Activated CD4-positive, alpha-beta T cell treated with anti-CD3 and anti-CD28 coated beads, Interleukin-2, Interleukin-4, amounts not matched to agents 100 ng/mL and 50 ng/mL, durations not matched to agents 16 hours and 8 hours (primary cell): ENCODE results near the gene CT45A8.
"Not testable (repeated sequence)": the region's sequence is repeated elsewhere in the genome, so short reads cannot be mapped to it uniquely, and the experiment has no call there.

Source experiments
- DNase-seq: peaks from one replicate; pipeline ENCODE4 v3.0.0-alpha.2; 2020; ENCODE audit warnings: low spot score

CT45A8 gene, protein sequence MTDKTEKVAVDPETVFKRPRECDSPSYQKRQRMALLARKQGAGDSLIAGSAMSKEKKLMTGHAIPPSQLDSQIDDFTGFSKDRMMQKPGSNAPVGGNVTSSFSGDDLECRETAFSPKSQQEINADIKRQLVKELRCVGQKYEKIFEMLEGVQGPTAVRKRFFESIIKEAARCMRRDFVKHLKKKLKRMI

DNA sequence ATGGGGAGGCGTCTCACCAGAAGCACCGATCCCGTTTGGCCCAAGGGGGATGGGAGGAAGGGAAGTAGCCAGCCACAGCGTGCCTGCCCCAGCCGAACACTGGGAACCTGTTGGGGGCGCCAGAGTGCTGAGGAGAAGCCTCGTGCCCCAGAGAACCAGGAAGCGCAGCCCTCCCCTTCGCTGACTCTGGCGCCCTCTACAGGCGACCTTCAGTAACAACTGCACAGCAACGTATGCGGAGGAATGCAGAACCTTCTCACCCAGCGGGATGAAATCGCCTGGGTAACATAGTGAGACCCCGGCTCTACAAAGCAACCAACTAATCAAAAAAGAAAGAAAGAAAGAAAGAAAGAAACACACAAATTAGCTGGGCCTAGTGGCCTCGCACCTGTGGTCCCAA lies at the start of gene CT45A8:
Gene CT45A8 (minus strand): TSS at position 101 of the 400 bp plus-strand sequence. CDS start 3,755 bp downstream, outside the sequence.
- DNase-seq: not testable (repeated sequence)

DNA sequence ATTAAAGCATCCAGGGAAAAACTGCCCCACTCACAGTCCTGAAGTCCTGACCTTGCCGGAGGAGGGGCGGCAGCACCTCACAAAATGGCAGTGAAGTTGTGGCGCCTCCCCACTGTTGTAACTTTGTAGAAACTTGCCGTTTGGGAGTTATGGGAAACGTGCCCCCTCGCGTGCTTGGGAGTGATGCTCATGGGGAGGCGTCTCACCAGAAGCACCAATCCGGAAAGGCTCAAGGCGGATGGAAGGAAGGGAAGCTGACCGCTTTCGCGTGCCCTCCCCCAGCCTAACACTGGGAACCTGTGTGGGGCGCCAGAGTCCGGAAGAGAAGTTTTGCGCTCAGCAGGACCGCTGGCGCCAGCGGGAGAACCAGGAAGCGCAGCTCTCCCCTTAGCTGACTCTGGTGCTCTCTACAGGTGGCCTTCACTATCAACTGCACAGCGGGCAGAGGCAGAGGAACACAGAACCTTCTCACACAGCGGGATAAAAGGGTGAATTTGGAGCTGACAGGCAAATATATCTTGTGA lies 39.0 kb upstream of the CT45A8 start, which contains the start of the genes CT45A10 and SAGE1:
Gene CT45A10 (minus strand): TSS at position 151 of the 524 bp plus-strand sequence. CDS start 8,100 bp downstream, outside the sequence.
Gene SAGE1 (plus strand): TSS at position 423 of the 524 bp plus-strand sequence. CDS start 2,527 bp downstream, outside the sequence.
- DNase-seq: no peak

DNA sequence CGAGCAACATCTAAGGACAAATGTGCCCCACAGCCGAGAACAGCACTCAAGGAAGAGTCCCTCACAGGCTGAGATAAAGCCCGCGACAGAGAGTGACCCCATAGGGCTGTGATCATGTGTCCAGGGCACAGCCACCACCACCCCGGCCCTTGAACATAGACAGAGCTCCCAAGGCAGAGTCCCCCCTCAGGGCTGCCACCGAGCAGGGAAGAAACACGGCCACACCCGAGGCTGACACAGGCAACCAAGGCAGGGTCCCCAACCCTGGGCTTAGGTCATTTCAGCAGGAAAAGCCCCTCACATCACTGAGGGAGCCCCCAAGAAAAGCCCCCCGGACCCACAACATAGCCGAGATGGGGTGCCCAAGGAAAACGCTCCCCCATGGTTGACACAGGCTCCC lies 38.4 kb upstream of the CT45A8 start:
- no peak for DNase-seq

DNA sequence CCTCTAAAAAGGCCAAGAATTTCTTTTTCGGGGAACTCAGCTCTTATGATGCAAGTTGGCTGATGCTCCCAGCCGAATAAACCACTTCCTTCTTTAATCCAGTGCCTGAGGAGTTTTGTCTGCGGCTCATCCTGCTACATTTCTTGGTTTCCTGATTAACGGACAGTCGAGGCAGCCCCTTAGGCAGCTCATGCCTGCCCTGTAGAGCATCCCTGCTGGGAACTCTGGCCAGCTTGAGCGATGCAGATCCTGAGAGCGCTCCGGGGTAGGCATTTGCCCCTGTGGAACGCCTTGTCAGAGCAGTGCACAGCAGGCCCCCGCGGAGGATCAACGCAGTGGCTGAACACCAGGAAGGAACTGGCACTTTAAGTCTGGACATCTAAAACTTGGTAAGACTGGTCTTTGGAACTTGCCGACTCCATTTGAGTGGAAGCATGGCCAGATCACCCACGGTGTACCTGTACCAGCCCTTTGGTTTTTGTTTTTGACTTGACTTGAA lies 35.8 kb upstream of the CT45A8 start:
- no peak for DNase-seq

DNA sequence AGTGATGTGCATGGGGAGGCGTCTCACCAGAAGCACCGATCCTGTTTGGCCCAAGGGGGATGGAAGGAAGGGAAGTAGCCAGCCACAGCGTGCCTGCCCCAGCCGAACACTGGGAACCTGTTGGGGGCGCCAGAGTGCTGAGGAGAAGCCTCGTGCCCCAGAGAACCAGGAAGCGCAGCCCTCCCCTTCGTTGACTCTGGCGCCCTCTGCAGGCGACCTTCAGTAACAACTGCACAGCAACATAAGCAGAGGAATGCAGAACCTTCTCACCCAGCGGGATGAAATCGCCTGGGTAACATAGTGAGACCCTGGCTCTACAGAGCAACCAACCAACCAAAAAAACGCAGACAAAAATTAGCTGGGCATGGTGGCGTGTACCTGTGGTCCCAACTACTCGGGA lies 34.6 kb upstream of the CT45A8 start:
- DNase-seq: peak; percentile 44

DNA sequence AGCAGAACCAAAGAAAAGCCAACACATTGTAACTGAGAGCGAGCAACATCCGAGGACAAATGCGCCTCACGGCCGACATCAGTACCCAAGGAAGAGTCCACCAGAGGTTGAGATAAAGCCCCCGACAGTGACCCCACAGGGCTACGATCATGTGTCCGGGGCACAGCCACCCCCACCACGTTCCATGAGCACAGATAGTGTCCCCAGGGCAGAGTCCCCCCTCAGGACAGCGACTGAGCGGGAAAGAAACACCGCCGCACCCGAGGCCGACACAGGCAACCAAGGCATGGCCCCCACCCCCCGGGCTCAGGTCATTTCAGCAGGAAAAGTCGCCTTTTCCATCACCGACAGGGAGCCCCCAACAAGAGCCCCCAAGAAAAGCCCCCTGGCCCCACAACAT lies 33.9 kb upstream of the CT45A8 start:
- not testable (repeated sequence) for DNase-seq

DNA sequence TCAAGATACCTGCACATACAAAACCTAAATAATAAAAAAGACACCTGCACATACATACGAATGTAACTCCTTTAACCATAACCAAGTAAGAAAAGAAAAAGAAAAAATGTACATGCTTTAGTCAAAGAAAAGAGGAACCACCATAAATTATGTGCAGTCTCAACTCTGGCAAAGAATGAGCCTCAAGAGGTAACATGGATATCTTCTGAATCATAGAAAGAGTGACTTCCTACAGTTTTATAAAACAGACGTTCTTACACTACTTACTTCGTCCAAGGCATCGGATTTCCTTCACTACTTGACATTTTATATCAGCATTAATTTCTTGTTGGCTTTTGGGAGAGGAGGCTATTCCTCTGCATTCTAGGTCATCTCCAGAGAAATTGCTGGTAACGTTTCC lies 28.4 kb upstream of the CT45A8 start:
- not testable (repeated sequence) for DNase-seq

DNA sequence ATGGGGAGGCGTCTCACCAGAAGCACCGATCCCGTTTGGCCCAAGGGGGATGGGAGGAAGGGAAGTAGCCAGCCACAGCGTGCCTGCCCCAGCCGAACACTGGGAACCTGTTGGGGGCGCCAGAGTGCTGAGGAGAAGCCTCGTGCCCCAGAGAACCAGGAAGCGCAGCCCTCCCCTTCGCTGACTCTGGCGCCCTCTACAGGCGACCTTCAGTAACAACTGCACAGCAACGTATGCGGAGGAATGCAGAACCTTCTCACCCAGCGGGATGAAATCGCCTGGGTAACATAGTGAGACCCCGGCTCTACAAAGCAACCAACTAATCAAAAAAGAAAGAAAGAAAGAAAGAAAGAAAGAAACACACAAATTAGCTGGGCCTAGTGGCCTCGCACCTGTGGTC lies 17.4 kb upstream of the CT45A8 start, which contains the start of gene CT45A9:
Gene CT45A9 (minus strand): TSS at position 101 of the 400 bp plus-strand sequence. CDS start 3,751 bp downstream, outside the sequence.
- not testable (repeated sequence) for DNase-seq

DNA sequence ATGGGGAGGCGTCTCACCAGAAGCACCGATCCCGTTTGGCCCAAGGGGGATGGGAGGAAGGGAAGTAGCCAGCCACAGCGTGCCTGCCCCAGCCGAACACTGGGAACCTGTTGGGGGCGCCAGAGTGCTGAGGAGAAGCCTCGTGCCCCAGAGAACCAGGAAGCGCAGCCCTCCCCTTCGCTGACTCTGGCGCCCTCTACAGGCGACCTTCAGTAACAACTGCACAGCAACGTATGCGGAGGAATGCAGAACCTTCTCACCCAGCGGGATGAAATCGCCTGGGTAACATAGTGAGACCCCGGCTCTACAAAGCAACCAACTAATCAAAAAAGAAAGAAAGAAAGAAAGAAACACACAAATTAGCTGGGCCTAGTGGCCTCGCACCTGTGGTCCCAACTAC lies 17.2 kb downstream of the CT45A8 start, which contains the start of gene CT45A7:
Gene CT45A7 (minus strand): TSS at position 101 of the 400 bp plus-strand sequence. CDS start 3,747 bp downstream, outside the sequence.
- DNase-seq: not testable (repeated sequence)

DNA sequence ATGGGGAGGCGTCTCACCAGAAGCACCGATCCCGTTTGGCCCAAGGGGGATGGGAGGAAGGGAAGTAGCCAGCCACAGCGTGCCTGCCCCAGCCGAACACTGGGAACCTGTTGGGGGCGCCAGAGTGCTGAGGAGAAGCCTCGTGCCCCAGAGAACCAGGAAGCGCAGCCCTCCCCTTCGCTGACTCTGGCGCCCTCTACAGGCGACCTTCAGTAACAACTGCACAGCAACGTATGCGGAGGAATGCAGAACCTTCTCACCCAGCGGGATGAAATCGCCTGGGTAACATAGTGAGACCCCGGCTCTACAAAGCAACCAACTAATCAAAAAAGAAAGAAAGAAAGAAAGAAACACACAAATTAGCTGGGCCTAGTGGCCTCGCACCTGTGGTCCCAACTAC lies 34.4 kb downstream of the CT45A8 start, which contains the start of gene CT45A2:
Gene CT45A2 (minus strand): TSS at position 101 of the 400 bp plus-strand sequence. CDS start 3,747 bp downstream, outside the sequence.
- not testable (repeated sequence) for DNase-seq

DNA sequence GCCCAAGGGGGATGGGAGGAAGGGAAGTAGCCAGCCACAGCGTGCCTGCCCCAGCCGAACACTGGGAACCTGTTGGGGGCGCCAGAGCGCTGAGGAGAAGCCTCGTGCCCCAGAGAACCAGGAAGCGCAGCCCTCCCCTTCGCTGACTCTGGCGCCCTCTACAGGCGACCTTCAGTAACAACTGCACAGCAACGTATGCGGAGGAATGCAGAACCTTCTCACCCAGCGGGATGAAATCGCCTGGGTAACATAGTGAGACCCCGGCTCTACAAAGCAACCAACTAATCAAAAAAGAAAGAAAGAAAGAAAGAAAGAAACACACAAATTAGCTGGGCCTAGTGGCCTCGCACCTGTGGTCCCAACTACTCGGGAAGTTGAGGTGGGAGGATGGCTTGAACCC lies 51.7 kb downstream of the CT45A8 start, which contains the start of gene CT45A6:
Gene CT45A6 (minus strand): TSS at position 101 of the 400 bp plus-strand sequence. CDS start 3,794 bp downstream, outside the sequence.
- DNase-seq: not testable (repeated sequence)
